Panc1 (cell line): Measurements from ENCODE around the gene RUFY1. TPM values are rescaled to one million over a fixed set of nuclear protein-coding genes. Genes with fewer than 3 reads are reported as not detected.

Experiments used
- ATAC-seq: fragments of 200-7000 bp; cut with Tn5 transposase; 2 replicates; pipeline ENCODE4 v1.9.1; 2020; ENCODE audit warnings: mild to moderate bottlenecking, moderate library complexity
- BruUV-seq: library from RNA; stranded (reverse); fragments of 400-500 nt; replicated peaks from 2 replicates; lab custom pipeline; 2021; lab: Mats Ljungman, UMichigan
- CTCF ChIA-PET: fragments of 300-600 bp; sonication (Branson Sonifier 250); formaldehyde crosslinking; loops from one replicate; lab custom pipeline; 2022; ENCODE audit warnings: antibody characterized with exemption; lab: Charles Lee
- POLR2A ChIA-PET: fragments of 300-600 bp; sonication (Branson Sonifier 250); formaldehyde crosslinking; loops from one replicate; lab custom pipeline; 2022; ENCODE audit warnings: antibody characterized with exemption; lab: Charles Lee
- DNase-seq: peaks from one replicate; pipeline ENCODE4 v3.0.0-alpha.2; 2010; ENCODE audit warnings: low read depth, low spot score
- H3K27ac ChIP-seq: 2 replicates; pipeline ENCODE4 v1.5.1; 2011; ENCODE audit warnings: mild to moderate bottlenecking, low read length, inconsistent platforms
- H3K27me3 ChIP-seq: fragments of 200-500 bp; sonication (Bioruptor generic); 2 replicates; pipeline ENCODE4 v1.6.0; 2014; ENCODE audit warnings: low read length, inconsistent platforms; ENCODE audit not compliant: control insufficient read depth, insufficient read depth
- H3K36me3 ChIP-seq: fragments of 200-500 bp; sonication (Bioruptor generic); 2 replicates; pipeline ENCODE4 v1.5.1; 2014; ENCODE audit warnings: inconsistent platforms, mild to moderate bottlenecking, low read length, moderate library complexity; ENCODE audit not compliant: control insufficient read depth, insufficient read depth
- H3K4me1 ChIP-seq: 2 replicates; pipeline ENCODE4 v1.5.1; 2011; ENCODE audit warnings: inconsistent platforms, mild to moderate bottlenecking, low read length, moderate library complexity; ENCODE audit not compliant: control insufficient read depth, insufficient read depth
- H3K4me3 ChIP-seq, 2 experiments: 2 replicates each; pipeline ENCODE4 v1.5.1; 2011 to 2012; ENCODE audit warnings: low read depth in 2 of 2, low read length in 2 of 2, mild to moderate bottlenecking in 2 of 2, inconsistent platforms in 1 of 2, moderate library complexity in 1 of 2
- H3K9me3 ChIP-seq: fragments of 200-500 bp; sonication (Bioruptor generic); 2 replicates; pipeline ENCODE4 v1.5.1; 2014; ENCODE audit warnings: low read depth, mild to moderate bottlenecking, inconsistent platforms, low read length, moderate library complexity; ENCODE audit not compliant: control insufficient read depth, insufficient read depth
- CTCF ChIP-seq: fragments of 450-650 bp; IDR thresholded peaks from 2 replicates; pipeline ENCODE4 v1.5.1; 2017; ENCODE audit warnings: mild to moderate bottlenecking
- POLR2AphosphoS5 ChIP-seq: IDR thresholded peaks from 2 replicates; pipeline ENCODE4 v1.6.1; 2012; ENCODE audit warnings: mild to moderate bottlenecking, low read depth, low read length, moderate library complexity
- REST ChIP-seq, 2 experiments: IDR thresholded peaks; 2 replicates each; pipeline ENCODE4 v1.6.1; 2011 to 2012; ENCODE audit warnings: low read depth in 2 of 2, control low read depth in 1 of 2, low read length in 1 of 2, mild to moderate bottlenecking in 1 of 2, moderate library complexity in 1 of 2; ENCODE audit not compliant: insufficient read depth in 1 of 2
- SIN3A ChIP-seq: IDR thresholded peaks from 2 replicates; pipeline ENCODE4 v1.6.1; 2012; ENCODE audit warnings: low read depth, mild to moderate bottlenecking, low read length, moderate library complexity, borderline replicate concordance; ENCODE audit not compliant: insufficient read depth
- TCF7L2 ChIP-seq: IDR thresholded peaks from 2 replicates; pipeline ENCODE4 v1.6.1; 2011; ENCODE audit warnings: mild to moderate bottlenecking, low read depth, low read length, inconsistent platforms
- in situ Hi-C: cut with HindIII; loops from 2 replicates; pipeline ENCODE4 v1.10.0; 2016; ENCODE audit warnings: low sequenced_read_pairs, low pct_unique_long_range_greater_than_20kb
- intact Hi-C: fragments of 100-400 bp; cut with micrococcal nuclease; formaldehyde crosslinking; loops from one replicate; pipeline ENCODE4 v1.10.0; 2022; ENCODE audit not compliant: unreplicated experiment
- total RNA-seq: library from RNA; stranded (reverse); gene quantifications from one replicate; pipeline ENCODE4 v1.2.1, GENCODE V29; 2021; ENCODE audit not compliant: unreplicated experiment

Gene RUFY1
- total RNA-seq, 1 experiment from 2014 or later, result 66.3 TPM

- intact Hi-C loops (no loop called here), in situ Hi-C loops (no loop called here)
- Histone ChIP-seq H3K4me1 (no peaks in the 10 kb centered on the region), H3K36me3 (no peaks in the 10 kb centered on the region), H3K27ac (no peak overlapping the region), H3K9me3 (no peaks in the 10 kb centered on the region), H3K27me3 (no peaks in the 10 kb centered on the region), H3K4me3 (no peak overlapping the region)
- DNase-seq (no peak), ATAC-seq (peak; percentile 62; the same call in 1 of the 2 replicates)
- BruUV-seq, result no TSS peak
- ChIA-PET CTCF (interaction anchor here (0.5 kb wide), 1 partner anchor 27 kb away, joined by 3 read pairs; no protein-coding TSS in a partner anchor), POLR2A (no interaction called here)
- TF ChIP-seq CTCF (no peak), SIN3A (no peak), POLR2AphosphoS5 (no peak), REST (IDR thresholded peaks at IDR 0.05; ENCODE audit: insufficient read depth in 1 of 2, low read depth in 2 of 2, low read length in 1 of 2) (no peak), TCF7L2 (no peak)
Observed at GRCh38 chr5:179505636-179506261, 44.6 kb upstream of the RUFY1 start.

- no peak overlapping the region for H3K27ac ChIP-seq
- intact Hi-C loops (no loop called here), in situ Hi-C loops (no loop called here)
- no peak for ATAC-seq
- CTCF ChIA-PET, result no interaction called here
- no peak for DNase-seq
- H3K9me3 ChIP-seq, result no peaks in the 10 kb centered on the region
- H3K36me3 ChIP-seq, result no peaks in the 10 kb centered on the region
- H3K4me1 ChIP-seq, result no peaks in the 10 kb centered on the region
- BruUV-seq, result no TSS peak
- H3K27me3 ChIP-seq, result no peaks in the 10 kb centered on the region
- TF ChIP-seq POLR2AphosphoS5, result no peak
- no peak for TF ChIP-seq TCF7L2
- no peak overlapping the region for H3K4me3 ChIP-seq
- POLR2A ChIA-PET, result no interaction called here
Observed at GRCh38 chr5:179509239-179509638, 41.1 kb upstream of the RUFY1 start.

GRCh38 chr5:179509845-179510244 is 40.5 kb upstream of the RUFY1 start:
- CTCF ChIA-PET, result no interaction called here
- Histone ChIP-seq H3K27ac (no peak overlapping the region), H3K4me3 (no peak overlapping the region), H3K36me3 (no peaks in the 10 kb centered on the region), H3K27me3 (no peaks in the 10 kb centered on the region), H3K9me3 (no peaks in the 10 kb centered on the region), H3K4me1 (no peaks in the 10 kb centered on the region)
- ATAC-seq, result no peak
- intact Hi-C loops, result no loop called here
- BruUV-seq, result no TSS peak
- TF ChIP-seq SIN3A (no peak), POLR2AphosphoS5 (no peak)
- POLR2A ChIA-PET, result no interaction called here
- no peak for DNase-seq
- in situ Hi-C loops, result no loop called here
